ENCODE data around the gene EBF3. TPM values are rescaled to one million over a fixed set of nuclear protein-coding genes. Genes with fewer than 3 reads are reported as not detected.

Gene EBF3
- total and polyA plus RNA-seq, 10 donors = 0.02 to 0.20 (median 0.13) TPM; not detected in 6

DNA sequence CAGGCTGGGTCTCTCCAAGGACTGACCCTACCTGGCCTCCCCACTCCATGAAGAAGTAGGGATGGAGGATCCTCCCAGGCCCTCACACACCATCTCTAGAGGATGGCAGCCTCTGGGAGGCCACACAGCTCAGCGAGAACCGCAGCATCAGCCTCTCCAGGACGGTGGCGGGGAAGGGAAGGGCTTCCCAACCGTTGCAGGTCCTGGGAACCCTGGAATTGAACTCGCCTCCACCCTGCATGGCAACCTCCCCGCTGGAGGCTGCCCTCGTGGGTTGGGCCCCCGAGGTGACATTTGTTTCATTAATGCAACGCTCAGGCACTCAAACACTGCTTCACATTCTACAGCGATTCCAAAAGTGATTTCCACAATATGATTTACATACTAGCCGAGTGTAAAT, 58.5 kb downstream of the EBF3 start:
- Histone ChIP-seq H3K27me3 (replicated peaks in 1 of 7) (peaks cover 0 to 45% (median 0%) of the 10 kb centered on the region in 7 donors), H3K36me3 (no peaks in the 10 kb centered on the region), H3K9me3 (no peaks in the 10 kb centered on the region), H3K4me1 (no peaks in the 10 kb centered on the region), H3K27ac (no peak overlapping the region), H3K4me3 (no peak overlapping the region)
- TF ChIP-seq CTCF (IDR thresholded peaks at IDR 0.05 in 8 of 11, conservative IDR thresholded peaks at IDR 0.05 in 3 of 11) (no peak), POLR2A (IDR thresholded peaks at IDR 0.05) (no peak), POLR2AphosphoS5 (IDR thresholded peaks at IDR 0.05) (no peak)
- intact Hi-C loops (cut with DNase I; ENCODE audit: low total_unique reads) = no loop called here
- DNase-seq = no peak
- WGBS, 5 donors = 83 to 88% (median 85%) methylated on average over 12 of the region's 12 CpGs

GRCh38 chr10:129904323-129904722, 59.8 kb downstream of the EBF3 start:
- WGBS, 5 donors = 66 to 85% (median 74%) methylated on average over 2 of the region's 2 CpGs
- Histone ChIP-seq H3K36me3 (no peaks in the 10 kb centered on the region), H3K4me3 (no peak overlapping the region), H3K27me3 (replicated peaks in 1 of 7) (peaks cover 0 to 46% (median 3%) of the 10 kb centered on the region in 7 donors), H3K4me1 (no peaks in the 10 kb centered on the region), H3K27ac (no peak overlapping the region), H3K9me3 (no peaks in the 10 kb centered on the region)
- no peak for DNase-seq
- TF ChIP-seq POLR2AphosphoS5 (IDR thresholded peaks at IDR 0.05) (no peak), POLR2A (IDR thresholded peaks at IDR 0.05) (no peak), CTCF (IDR thresholded peaks at IDR 0.05 in 8 of 11, conservative IDR thresholded peaks at IDR 0.05 in 3 of 11) (no peak)
- intact Hi-C loops (cut with DNase I; ENCODE audit: low total_unique reads) = no loop called here

DNA sequence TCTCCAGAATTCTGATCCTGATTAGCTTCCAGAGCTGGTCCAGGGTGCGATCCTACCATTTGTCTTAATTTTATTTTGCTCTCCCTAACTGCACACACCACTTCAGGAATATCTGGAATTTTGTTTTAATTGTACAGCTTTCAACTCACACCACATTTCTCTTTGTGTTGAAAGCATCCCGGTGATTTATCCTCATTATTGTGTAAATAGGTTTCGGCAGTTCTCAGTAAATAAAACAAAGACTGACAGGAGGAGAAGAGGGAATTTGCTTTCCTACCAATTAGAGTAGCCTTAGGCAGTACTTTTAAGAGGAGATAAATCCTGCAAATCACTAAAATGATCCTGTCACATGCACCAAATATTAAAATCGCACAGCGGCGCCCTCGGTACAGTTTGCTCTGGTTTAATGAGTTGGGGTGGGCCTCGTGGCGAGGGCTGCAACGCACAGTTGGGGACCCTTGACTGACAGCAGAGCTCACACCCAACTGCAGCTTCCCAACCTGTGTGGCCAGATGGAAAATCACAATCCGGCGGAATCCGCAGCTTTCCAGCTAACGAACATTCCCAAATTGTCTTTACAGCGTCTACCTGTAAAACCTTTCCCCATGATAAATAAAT, 62.6 kb downstream of the EBF3 start:
- no peak overlapping the region for H3K4me3 ChIP-seq
- peaks cover 0 to 70% (median 29%) of the 10 kb centered on the region in 7 donors for H3K27me3 ChIP-seq (replicated peaks in 1 of 7)
- H3K27ac ChIP-seq = no peak overlapping the region
- H3K9me3 ChIP-seq = no peaks in the 10 kb centered on the region
- H3K4me1 ChIP-seq = no peaks in the 10 kb centered on the region
- TF ChIP-seq POLR2A (IDR thresholded peaks at IDR 0.05) (no peak), POLR2AphosphoS5 (IDR thresholded peaks at IDR 0.05) (no peak)
- WGBS, 5 donors = 73 to 81% (median 77%) methylated on average over 15 of the region's 15 CpGs
- no peaks in the 10 kb centered on the region for H3K36me3 ChIP-seq
- no peak for DNase-seq
- intact Hi-C loops (cut with DNase I; ENCODE audit: low total_unique reads) = no loop called here

DNA sequence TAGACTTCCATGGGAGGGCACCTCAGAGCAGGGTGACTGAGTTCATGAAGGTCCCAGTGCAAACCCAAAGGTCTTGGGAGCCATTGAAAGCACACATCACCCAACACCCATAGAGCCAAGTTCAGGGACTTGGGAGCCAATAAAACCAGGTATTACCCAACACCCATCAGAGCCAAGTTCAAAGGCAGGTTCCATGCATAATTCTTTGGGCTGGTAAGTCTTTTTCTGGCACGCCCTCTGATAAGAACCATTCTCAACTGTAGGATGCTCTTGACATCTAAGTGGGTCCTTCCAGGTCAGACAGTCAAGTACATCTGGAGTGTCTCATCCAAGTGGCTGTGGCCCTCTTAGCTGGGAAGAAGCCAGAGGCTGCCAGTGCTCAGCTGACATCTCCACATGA, 63.2 kb downstream of the EBF3 start:
- no peak overlapping the region for H3K27ac ChIP-seq
- DNase-seq = no peak
- no peaks in the 10 kb centered on the region for H3K9me3 ChIP-seq
- no peaks in the 10 kb centered on the region for H3K4me1 ChIP-seq
- WGBS, 5 donors = 56 to 89% (median 70%) methylated on average over 1 of the region's 1 CpG
- TF ChIP-seq POLR2A (IDR thresholded peaks at IDR 0.05) (no peak), CTCF (IDR thresholded peaks at IDR 0.05 in 8 of 11, conservative IDR thresholded peaks at IDR 0.05 in 3 of 11) (no peak), POLR2AphosphoS5 (IDR thresholded peaks at IDR 0.05) (no peak)
- H3K4me3 ChIP-seq = no peak overlapping the region
- intact Hi-C loops (cut with DNase I; ENCODE audit: low total_unique reads) = no loop called here
- no peaks in the 10 kb centered on the region for H3K36me3 ChIP-seq
- peaks cover 0 to 76% (median 33%) of the 10 kb centered on the region in 7 donors for H3K27me3 ChIP-seq (replicated peaks in 1 of 7)
